ENCODE data around the gene TULP1.

The TULP1 gene

GRCh38 chr6:35496036-35496840 is 16.5 kb downstream of the TULP1 start:
- no peak for DNase-seq

DNA sequence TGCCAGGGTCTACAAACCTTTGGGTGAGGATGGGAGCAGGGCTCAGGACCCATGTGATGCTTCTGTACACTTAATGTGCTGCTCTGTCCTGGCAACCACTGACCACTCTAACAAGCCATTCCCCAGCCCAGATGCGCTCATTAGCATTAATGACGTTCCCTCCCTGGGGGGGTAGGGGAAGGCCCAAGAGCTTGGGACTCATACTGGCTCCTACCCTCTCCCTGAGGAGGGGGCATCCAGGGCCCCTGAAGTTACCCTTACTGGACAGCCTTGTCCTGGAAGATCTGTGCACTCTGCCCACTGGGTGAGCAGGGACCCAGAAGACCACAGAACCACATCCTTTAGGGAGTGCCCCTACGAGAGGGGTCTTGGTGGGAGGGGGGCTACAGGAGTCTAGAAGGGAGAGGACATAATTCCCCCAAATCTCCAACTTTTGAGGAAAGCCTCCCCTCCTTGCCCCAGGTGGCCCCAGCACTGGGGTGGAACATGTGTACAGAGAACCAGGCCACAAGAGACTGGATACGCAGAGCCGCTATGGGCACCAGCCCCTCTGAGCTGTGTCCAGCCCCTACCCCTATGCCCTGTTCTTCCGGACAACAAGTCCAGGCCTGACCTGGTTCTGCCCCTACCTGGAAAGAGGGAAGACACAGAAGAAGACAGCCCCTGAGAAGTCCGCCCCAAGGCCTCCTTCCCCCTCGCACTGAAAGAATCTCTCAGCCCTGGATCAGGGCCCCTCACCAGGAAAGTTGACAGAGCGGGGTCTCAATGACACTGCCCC is 17.2 kb downstream of the TULP1 start:
- DNase-seq: no peak

DNA sequence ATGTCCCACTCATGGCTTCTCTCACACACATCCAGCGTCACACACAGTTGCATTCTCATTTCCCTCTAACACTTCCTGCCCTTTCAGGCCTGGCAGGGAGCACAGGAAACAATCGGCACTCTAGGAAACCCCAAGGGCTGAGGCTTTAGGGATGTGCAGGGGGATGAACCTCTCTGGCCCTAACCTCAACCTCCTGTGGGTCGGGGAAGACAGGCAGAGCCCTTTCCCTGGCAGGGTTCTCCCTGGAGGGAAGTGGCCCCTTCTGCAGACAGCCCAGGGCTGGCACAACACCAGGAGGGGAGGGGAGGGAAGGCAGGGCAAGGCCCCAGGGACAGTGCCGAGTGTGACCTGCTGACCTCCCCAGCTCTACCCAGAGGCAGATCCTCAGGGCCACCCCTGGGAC is 18.5 kb downstream of the TULP1 start:
- no peak for DNase-seq

- no peak for DNase-seq
Measured at GRCh38 chr6:35493307-35493983, 19.3 kb downstream of the TULP1 start.

- no peak for DNase-seq
Measured at GRCh38 chr6:35492974-35493284, 19.8 kb downstream of the TULP1 start.

- DNase-seq: no peak
Measured at GRCh38 chr6:35492258-35492973, 20.3 kb downstream of the TULP1 start.

DNA sequence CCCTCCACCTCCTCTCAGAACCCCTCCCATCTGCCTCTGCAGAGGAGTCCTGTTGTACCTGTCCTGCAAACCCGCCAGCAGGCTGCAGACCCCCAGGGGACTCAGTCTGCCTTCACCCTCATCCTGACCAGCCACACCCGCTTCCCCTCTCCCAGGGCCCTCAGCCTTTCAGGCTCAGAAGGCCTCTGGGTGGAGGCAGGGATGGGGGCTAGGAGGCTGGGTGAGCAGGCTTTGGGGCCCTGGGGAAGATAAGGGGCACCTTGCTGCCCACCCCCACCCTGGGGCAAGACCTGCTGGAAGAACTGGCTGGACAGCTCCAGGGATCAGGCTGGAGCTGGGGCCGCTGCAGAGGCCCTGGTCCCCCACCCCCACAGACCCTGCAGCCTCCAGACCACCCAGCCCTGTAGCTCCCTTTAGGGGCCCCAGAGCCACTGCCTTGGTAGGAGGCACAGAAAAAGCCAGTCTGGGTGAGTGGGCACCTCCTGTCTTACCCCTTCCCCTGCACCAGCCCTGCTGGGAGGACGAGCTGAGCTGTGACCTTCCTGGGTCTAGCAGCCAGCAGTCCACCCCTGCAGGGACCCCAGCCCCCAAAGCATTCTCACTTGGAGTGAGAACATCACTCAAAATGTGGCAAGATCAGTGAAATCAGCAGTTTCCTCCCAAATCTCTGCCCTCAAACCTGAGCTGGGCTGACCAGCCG is 21.0 kb downstream of the TULP1 start:
- DNase-seq: no peak

DNA sequence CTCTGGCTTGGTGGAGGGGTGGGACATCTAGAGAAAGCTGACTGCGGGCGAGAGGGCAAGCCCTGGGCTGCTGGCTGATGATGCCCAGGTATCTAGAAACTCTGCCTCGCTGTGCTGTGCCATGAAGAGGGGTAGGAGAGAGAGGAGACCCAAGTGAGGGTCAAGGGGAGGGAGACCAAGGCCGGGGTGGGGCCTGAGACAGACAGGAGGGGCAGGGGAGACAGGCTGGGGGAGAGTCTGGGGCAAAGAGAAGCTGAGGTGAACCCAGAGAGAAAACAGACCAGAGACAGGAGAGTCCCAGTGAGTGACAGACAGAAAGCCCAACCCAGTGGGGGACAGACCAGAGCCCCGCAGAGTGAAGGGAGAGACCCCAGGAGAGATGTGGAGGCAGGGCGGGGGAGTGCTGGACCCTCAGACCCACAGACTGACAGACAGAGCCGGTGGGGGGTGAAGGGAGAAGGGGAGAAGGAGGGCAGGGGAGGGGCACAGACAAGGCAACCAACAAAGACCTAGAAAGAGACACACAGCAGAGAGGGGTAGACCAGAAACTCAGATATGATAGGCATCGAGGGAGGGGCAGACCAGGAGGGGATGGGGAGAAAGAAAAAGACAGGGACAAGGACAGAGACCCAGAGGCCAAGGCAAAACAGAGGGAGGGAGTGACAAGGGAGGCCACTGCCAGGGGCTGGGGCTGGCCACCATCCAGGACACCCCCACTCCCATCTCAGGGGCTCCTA is 21.7 kb downstream of the TULP1 start:
- DNase-seq: no peak

DNA sequence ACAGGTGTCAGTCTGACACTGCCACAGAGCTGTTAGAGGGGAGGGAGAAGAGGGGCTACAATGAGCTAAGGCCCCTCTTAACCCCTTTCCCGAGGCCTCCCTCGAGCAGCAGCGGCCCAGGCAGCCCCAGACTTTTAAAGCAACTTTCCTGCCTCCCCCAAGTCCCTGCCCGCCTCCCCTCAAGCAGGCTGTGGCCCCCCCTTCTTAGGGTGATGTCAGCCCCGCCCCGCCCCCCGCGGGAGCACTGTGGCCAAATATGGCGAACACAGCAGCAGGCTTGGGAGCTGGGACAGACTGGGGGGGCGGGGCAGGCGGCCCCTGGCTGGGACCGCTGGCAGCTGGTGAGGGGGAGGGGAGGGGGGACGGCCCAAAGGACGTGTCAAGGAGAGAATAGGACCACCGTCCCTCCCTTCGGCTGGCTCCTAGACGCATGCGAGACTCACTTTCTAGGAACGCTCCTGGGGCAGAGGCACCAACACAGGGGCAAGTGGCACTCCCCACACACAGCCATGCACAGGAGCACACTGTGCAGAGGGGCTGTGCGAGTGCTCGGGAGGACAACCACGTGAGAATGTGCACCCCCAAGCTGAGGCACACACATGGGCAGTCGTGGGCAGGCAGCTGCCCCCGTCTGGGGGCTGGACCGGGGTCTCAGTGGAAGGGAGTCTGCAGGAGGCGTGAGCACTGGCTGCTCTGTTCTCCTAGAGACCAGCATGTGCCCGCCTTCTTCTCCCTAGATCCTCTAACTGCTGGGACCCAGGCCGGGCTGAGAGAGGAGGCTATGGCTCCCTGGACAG is 22.5 kb downstream of the TULP1 start:
- peak; percentile 54 for DNase-seq

GRCh38 chr6:35489066-35489465 is 23.6 kb downstream of the TULP1 start:
- no peak for DNase-seq

GRCh38 chr6:35488517-35488862 is 24.2 kb downstream of the TULP1 start:
- no peak for DNase-seq

- DNase-seq: no peak
Measured at GRCh38 chr6:35487658-35488516, 24.8 kb downstream of the TULP1 start.

DNA sequence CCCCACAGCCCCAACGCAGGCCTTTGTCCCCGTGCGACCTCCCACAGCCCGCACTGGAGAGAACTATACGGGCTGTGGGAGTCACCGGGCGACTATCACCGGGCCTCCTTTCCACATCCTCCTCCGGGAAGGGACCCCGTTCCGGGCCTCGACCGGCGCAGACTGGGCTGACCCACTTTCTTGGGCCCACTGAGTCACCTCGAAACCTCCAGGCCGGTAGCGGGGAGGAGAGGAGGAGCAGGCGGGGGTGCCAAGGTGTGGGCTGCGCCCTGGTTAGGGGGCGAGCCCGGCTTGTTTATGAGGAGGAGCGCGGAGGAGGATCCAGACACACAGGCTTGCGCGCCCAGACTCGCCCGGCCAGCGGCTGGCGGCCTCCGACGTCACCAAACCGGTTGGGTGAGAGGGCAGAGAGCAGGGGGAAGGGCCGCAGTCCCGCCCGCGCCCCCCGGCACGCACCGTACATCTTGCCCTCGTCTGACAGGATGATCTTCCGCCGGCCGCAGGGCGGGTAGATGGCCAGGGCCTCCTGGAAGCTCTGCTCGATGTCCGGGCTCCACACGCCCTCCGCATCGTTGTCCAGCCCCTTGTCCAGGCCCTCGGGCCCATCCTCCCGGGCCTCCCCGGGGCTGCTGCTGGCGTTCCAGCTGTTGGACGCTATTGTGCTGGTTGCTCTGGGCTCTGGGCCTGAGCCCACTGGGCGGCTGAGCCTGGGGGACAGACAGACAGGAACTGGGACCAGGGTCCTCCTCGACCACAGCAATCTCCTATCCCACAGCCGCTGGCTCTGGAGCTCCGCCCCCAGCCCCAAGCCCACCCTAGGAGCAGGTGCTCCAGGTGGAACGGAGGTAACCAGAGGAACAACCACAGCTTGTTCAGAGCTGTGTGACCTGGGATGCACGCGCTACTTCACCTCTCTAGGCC is 26.4 kb downstream of the TULP1 start:
- no peak for DNase-seq

- no peak for DNase-seq
Measured at GRCh38 chr6:35485402-35485877, 27.3 kb downstream of the TULP1 start.

GRCh38 chr6:35484921-35485392 is 27.7 kb downstream of the TULP1 start:
- no peak for DNase-seq

DNA sequence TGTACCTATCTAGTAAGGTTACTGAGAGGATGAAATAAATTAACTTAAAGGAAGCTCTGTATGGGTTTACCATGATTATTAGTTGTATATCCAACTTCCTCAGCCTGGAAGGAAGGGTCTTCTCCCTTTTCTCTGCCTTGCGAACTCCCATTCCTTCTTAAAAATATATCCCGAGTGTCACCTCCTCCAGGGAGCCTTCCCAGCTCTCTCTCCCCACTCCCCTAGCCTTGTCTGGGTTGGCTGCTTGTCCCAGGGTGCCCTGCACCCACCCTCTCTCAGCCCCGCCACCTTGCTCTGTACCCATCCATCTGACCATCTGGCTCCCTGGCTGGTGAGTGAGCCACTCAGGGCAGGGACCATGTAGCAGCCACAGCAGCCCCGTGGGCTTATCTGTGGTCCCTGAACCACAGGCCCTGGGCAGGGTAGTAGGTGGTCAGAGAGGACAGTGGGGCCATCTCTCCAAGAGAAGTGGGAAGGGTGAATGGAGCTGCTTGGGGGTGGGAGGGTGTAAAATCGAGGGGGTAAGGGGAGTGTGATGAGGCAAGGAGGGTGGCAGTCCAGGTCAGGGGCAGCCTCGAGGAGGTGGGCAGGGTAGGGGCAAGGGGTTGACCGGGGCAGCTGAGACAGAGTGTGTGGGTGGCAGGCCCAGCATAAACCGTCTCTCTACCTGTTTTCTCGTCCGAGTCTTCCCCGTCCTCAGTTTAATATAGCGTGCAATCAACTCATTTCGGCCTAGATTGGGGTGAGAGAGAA is 28.6 kb downstream of the TULP1 start:
- DNase-seq: no peak

DNA sequence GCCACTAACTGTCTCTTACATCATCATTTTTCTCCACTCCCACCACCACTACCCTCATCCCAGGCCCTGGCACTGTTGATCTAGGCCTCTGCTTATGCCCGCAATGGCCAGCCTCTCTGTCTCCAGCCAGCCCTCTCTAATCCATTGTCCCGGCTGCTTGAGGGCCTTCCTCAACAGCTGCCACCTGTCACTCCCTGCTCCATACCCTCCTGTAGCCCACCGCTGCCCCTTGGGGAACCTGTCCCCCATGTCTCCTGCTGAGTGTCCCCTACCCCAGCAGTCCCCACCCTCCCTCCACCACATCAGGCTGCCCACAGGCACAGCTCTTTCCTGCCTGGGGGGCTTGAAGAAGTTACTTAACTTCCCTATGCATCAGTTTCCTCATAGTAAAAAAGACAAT is 29.2 kb downstream of the TULP1 start:
- DNase-seq: no peak

- no peak for DNase-seq
Measured at GRCh38 chr6:35483062-35483461, 29.6 kb downstream of the TULP1 start.

Measured in NCI-H1694 (cell line).